Right lobe of liver (tissue), 6 donors: ENCODE results near the gene ABLIM3. TPM values are rescaled to one million over a fixed set of nuclear protein-coding genes. Genes with fewer than 3 reads are reported as not detected.

Experiments
- ATAC-seq, 4 donors: fragments of 200-7000 bp; cut with Tn5 transposase; one replicate each; pipeline ENCODE4 v1.9.1; 2020; ENCODE audit warnings: mild to moderate bottlenecking in 4 of 4, moderate library complexity in 4 of 4
- DNase-seq, 3 donors: peaks; one replicate each; pipeline ENCODE4 v3.0.0-alpha.2; 2020
- H3K27ac ChIP-seq, 3 donors: fragments of 200-600 bp; one replicate each; pipeline ENCODE4 v1.8.0; 2022
- H3K27me3 ChIP-seq, 2 donors: fragments of 200-600 bp; one replicate each; pipeline ENCODE4 v1.8.0; 2022
- H3K36me3 ChIP-seq, 4 donors: fragments of 200-600 bp; sonication (generic) in 1 of 4; one replicate each; pipeline versions ENCODE4 v1.5.1 to v1.8.0; 2017 to 2022; ENCODE audit warnings: control low read depth in 1 of 4
- H3K4me1 ChIP-seq, 4 donors: fragments of 200-600 bp; sonication (generic) in 1 of 4; one replicate each; pipeline versions ENCODE4 v1.5.1 to v1.8.0; 2017 to 2022; ENCODE audit warnings: control low read depth in 1 of 4
- H3K4me3 ChIP-seq, 3 donors: fragments of 200-600 bp; one replicate each; pipeline ENCODE4 v1.8.0; 2022
- H3K9me3 ChIP-seq, 4 donors: fragments of 200-600 bp; sonication (generic) in 1 of 4; one replicate each; pipeline versions ENCODE4 v1.5.1 to v1.8.0; 2017 to 2022; ENCODE audit warnings: control low read depth in 1 of 4
- POLR2A ChIP-seq: fragments of 450-650 bp; IDR thresholded peaks from one replicate; pipeline ENCODE4 v1.6.1; 2017; ENCODE audit warnings: antibody characterized with exemption, mild to moderate bottlenecking
- whole genome bisulfite sequencing: methylation state at CpG from one replicate; pipeline ENCODE4 v1.1.6; 2018; ENCODE audit warnings: low coverage, low lambda C conversion rate; ENCODE audit not compliant: insufficient coverage; ENCODE audit errors: missing lambda C conversion rate; 5-methylcytosine and 5-hydroxymethylcytosine counted together
- intact Hi-C, 2 donors: fragments of 100-400 bp; cut with DNase I; formaldehyde crosslinking; loops; one replicate each; pipeline versions ENCODE4 v1.11.2 to v1.14.1; 2022
- total RNA-seq, 6 experiments: library from RNA; depleted of rRNA in 2 of 6; stranded (reverse); fragments of >200 nt in 2 of 6; fragmentation: NEBNext Ultra II Directional in 3 of 6; extraction: Animal tissue kit (Norgen Biotek cat#: 25700) in 3 of 6; gene quantifications; one replicate each; pipeline versions ENCODE4 v1.1.0 to v1.2.4, GENCODE V29; 2016 to 2023
- TF ChIP-seq, protein P1 (sequence below), 4 donors: fragments of 200-600 bp in 3 of 4; fragments of 450-650 bp in 1 of 4; IDR thresholded peaks; one replicate each; pipeline versions ENCODE4 v1.5.1 to v1.8.0; 2016 to 2022; ENCODE audit warnings: antibody characterized with exemption in 4 of 4, mild to moderate bottlenecking in 2 of 4
- donor health status: DM: no; HTN: yes; CAD: no.
- donor health status: DM: no; HTN: no; CAD: no.
- donor health status: DM: no; HTN: no; CAD: no.
- donor health status: DM: no; HTN: yes; CAD: no.
- donor health status: DM: no; HTN: yes; CAD: no.

Gene ABLIM3
- total RNA-seq, 6 experiments from 2014 or later, result 85.8 to 180 (median 125) TPM

DNA sequence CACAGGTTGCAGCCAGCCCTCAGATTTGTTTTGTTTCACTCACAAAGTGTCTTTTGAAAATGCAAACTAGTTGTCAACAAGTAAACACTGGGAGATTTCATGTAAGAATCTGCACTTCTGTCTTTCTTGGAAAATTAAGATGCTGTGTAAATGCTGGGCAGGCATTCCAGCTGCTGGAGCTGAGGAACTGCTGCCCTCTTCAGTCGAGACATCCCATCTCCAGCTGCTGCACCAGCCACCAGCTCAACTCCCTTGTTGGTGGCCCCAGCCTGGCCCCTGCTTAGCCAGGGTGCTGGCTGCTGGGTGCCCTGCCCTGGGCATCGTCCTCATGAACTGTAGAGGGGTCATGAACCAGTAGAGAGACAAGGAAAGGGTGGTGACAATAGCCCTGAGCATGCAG, 97.2 kb downstream of the ABLIM3 start:
- TF ChIP-seq, protein P1, sequence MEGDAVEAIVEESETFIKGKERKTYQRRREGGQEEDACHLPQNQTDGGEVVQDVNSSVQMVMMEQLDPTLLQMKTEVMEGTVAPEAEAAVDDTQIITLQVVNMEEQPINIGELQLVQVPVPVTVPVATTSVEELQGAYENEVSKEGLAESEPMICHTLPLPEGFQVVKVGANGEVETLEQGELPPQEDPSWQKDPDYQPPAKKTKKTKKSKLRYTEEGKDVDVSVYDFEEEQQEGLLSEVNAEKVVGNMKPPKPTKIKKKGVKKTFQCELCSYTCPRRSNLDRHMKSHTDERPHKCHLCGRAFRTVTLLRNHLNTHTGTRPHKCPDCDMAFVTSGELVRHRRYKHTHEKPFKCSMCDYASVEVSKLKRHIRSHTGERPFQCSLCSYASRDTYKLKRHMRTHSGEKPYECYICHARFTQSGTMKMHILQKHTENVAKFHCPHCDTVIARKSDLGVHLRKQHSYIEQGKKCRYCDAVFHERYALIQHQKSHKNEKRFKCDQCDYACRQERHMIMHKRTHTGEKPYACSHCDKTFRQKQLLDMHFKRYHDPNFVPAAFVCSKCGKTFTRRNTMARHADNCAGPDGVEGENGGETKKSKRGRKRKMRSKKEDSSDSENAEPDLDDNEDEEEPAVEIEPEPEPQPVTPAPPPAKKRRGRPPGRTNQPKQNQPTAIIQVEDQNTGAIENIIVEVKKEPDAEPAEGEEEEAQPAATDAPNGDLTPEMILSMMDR (IDR thresholded peaks at IDR 0.05), result peak in 1 of 4 donors; percentile 14
- TF ChIP-seq POLR2A, result no peak
- 44% methylated on average over 2 of the region's 2 CpGs for WGBS
- intact Hi-C loops, result loop anchor here in 1 of 2 donors (10.0 kb wide), 1 partner anchor 114 kb away; no protein-coding TSS in a partner anchor
- no peaks in the 10 kb centered on the region for H3K4me1 ChIP-seq
- H3K4me3 ChIP-seq, result no peak overlapping the region
- H3K27me3 ChIP-seq, result no peaks in the 10 kb centered on the region
- no peaks in the 10 kb centered on the region for H3K9me3 ChIP-seq
- H3K36me3 ChIP-seq, result peaks cover 0 to 79% (median 35%) of the 10 kb centered on the region in 4 donors
- ATAC-seq, result no peak
- H3K27ac ChIP-seq, result no peak overlapping the region
- DNase-seq, result no peak

DNA sequence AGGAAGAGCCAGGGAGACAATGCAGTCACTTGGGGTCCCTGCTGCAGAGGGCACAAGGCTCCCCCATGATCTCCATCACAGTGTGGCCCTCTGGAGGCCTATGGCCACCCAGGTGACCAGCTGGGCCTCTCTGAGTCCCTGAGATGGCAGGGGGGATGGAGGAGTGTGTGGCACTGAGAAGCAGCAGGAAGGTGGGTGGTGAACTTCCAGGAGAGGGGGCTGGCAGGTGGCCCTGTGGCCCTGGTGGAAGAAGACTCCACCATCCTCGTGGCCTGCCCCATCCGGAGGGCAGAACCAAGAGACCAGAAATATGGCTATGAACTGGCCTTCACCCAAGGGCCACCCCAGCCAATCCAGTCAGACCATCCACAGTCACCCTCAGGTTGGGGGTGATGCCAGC, 98.6 kb downstream of the ABLIM3 start:
- no peak for DNase-seq
- no peaks in the 10 kb centered on the region for H3K4me1 ChIP-seq
- no peak overlapping the region for H3K4me3 ChIP-seq
- intact Hi-C loops, result loop anchor here in 1 of 2 donors (10.0 kb wide), 1 partner anchor 115 kb away; no protein-coding TSS in a partner anchor
- H3K36me3 ChIP-seq, result peaks cover 0 to 74% (median 28%) of the 10 kb centered on the region in 4 donors
- H3K27me3 ChIP-seq, result no peaks in the 10 kb centered on the region
- no peak overlapping the region for H3K27ac ChIP-seq
- H3K9me3 ChIP-seq, result no peaks in the 10 kb centered on the region
- 80% methylated on average over 1 of the region's 2 CpGs for WGBS
- no peak for ATAC-seq
- TF ChIP-seq POLR2A, result no peak
- TF ChIP-seq, protein P1 (IDR thresholded peaks at IDR 0.05), result no peak

DNA sequence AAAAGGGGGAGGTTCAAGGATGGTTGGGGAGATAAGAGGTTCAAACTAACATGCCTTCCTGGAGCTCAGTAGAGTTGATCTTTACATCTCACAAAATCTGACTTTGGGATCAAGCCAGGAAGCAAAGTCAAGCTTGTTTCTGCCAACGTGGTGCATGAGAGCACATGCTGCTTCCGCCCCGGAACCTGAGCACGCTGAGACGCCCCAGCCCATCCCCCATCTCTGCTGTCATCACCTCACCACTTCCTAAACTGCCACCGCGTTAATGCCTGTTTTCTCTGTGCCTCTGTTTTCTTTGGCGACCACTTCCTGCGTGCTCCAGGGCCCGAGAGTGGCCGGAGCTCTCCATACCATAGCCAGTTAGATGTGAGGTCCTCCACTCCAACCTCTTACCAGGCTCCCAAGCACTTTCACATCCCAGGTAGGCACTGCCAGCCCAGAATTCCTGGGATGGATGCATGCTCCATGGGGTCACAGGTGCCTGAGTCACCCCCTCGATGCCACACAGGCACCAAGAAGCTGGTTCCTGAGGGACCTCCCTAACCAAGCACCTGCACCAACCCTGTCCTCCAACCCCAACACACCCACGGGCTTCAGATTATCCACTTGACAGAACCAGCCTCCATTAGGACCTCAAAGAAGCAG, 99.2 kb downstream of the ABLIM3 start:
- no peaks in the 10 kb centered on the region for H3K4me1 ChIP-seq
- no peak overlapping the region for H3K27ac ChIP-seq
- H3K27me3 ChIP-seq, result no peaks in the 10 kb centered on the region
- TF ChIP-seq, protein P1 (IDR thresholded peaks at IDR 0.05), result no peak
- no peak for TF ChIP-seq POLR2A
- H3K36me3 ChIP-seq, result peaks cover 0 to 74% (median 26%) of the 10 kb centered on the region in 4 donors
- WGBS, result 58% methylated on average over 9 of the region's 13 CpGs
- ATAC-seq, result peak; percentile 15 to 54 (median 28)
- H3K4me3 ChIP-seq, result no peak overlapping the region
- no peaks in the 10 kb centered on the region for H3K9me3 ChIP-seq
- intact Hi-C loops, result no loop called here
- DNase-seq, result peak in 1 of 3 donors; percentile 46

DNA sequence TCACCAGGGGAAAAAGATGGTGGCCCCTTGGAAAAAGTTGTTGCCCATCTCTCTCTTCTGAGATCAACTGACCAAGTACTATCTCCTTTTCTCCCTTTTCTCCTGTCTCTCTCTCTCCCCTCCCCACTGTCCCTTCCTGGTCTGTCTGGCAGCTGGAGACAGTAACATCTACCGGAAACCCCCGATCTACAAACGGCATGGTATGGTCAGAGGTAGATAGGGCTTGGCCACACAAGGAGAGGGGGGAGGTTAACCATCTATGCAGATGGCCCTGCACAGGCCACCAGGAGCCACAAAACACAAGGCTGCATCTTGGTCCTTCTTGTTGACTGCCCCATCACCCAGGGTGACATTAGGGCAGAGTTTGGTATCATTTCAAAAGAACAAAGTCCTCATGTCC, 101.0 kb downstream of the ABLIM3 start:
- Histone ChIP-seq H3K27ac (no peak overlapping the region), H3K9me3 (no peaks in the 10 kb centered on the region), H3K4me3 (no peak overlapping the region), H3K36me3 (peaks cover 0 to 78% (median 31%) of the 10 kb centered on the region in 4 donors), H3K27me3 (no peaks in the 10 kb centered on the region), H3K4me1 (no peaks in the 10 kb centered on the region)
- DNase-seq, result no peak
- TF ChIP-seq, protein P1 (IDR thresholded peaks at IDR 0.05), result no peak
- no peak for TF ChIP-seq POLR2A
- WGBS, result no CpG with 5 or more reads among the region's 3 CpGs
- ATAC-seq, result no peak
- intact Hi-C loops, result no loop called here
